HUDEP-2 (cell line): ENCODE data around the gene C1D.

Source experiments
- DNase-seq, 76 experiments: peaks; one replicate each; lab custom pipeline; 2025; ENCODE audit not compliant: unreplicated experiment in 76 of 76; lab: John Stamatoyannopoulos, UW

C1D gene, protein sequence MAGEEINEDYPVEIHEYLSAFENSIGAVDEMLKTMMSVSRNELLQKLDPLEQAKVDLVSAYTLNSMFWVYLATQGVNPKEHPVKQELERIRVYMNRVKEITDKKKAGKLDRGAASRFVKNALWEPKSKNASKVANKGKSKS

DNA sequence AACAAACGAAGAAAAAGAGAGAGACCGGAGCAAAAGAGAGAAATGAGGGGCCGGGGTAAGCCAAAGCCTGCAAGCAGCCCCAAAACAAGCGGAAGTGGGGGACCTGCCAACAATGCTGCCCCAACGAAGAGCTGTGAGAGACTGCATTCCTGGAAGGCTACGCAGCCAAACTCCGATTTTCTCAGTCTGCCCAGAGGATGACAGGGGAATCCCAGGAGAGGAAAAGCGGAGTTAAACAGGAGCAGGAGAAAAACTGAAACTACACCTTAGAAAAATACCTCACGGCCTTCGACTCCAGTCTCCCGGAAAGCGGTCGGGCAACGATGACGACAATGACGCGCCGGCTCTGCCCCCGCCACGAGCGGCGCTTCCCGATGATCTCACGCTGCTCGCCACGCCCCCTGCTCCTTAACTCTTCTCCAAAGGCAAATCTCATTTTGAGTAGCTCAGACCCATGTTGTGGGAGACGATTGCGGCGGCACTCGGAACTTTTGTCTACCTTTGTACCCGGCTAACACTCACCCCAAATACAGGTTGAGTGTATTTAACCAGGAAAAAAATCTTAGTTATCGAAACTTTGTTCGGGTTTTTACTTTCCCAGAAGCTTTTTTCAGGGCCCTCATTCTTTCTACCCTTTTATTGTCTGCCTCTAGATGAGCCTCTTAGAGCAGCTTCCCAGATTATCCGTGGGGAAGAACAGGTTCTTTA lies at the start of gene C1D:
C1D (minus strand) TSS at position 325 of the 708 bp plus-strand sequence. CDS start 15,694 bp downstream, outside the sequence.
- DNase-seq, result peak in 74 of 76 experiments; percentile 43 to 91 (median 82)

DNA sequence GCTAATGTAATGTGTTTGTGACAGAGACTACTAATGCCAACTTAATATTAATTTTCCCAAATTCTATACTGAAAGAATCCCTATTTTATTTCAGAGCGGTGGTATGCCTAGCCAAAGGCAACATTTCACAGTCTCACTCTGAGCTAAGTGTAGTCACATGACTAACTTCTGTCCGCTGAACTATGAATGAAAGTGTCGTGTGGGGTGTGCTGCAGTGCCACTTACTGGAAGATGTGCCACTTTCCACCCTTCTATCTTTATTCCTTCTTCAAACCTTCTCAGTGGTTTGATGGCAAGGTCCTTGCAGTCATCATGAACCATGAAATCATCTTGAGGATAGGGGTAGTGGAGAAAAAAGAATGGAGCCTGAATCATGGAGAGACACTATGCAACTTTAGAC lies 47.3 kb upstream of the C1D start:
- peak in 11 of 76 experiments; percentile 2 to 44 (median 12) for DNase-seq

DNA sequence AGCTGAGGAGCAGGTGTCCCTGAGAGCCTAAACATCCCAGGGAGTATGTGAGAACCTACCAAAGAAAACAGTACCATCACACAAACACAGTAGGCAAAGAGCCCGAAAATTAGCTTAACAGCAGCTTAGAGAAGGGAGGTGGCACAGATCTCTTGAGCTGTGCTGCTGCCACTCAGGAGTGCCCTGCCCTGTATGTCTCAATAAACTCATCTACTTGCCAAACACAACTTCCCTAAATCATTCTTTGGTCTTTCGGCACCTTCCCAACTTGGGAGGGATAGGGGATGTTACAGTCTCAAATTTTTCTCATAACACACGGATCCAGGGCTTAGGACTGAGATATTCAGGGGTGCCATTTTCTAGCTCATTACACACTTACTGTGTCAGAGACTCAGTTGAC lies 45.3 kb upstream of the C1D start:
- no peak for DNase-seq

DNA sequence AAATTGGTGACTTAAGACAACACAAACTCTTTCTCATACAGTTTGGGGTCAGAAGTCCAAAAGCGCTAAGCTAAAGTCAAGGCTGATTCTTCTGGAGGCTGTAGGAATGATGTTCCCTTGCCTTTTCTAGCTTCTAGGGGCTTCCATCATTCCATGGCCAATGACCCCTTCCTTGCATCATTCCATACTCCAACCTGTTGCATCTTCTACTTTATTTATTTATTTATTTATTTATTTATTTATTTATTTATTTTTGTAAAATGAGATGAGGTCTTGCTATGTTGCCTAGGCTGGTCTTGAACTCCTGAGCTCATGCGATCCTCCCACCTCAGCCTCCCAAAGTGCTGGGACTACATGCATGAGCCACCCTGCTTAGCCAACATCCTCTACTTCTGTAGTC lies 44.7 kb upstream of the C1D start:
- DNase-seq, result no peak

DNA sequence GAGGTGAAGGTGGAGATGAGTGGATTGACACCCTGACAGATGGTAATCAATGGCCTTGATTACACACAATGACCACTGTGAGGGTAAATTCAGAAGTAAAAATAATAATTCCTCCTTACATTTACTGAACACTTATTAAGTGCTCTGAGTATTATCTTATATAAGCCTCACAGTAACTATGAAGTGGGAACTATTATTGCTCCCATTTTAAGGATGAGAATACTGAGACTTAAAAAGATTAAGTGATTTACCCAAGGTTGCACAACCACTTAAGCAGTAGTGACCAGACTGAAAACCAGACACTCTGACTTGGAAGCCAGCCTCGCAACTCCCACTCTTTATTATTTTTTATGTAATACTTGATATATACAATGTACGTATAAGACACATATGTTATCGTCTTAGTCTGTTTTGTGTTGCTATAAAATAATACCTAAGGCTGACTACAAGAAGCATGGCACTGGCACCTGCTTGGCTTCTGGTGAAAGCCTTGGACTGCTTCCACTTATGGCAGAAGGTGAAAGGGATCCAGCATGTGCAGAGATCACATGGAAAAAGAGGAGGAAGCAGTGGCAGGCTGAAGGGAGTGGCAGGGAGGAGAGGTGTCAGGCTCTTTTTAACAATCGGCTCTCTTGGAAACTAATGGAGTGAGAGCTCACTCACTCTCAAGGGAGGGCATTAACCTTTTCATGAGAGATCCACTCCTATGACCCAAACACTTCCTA lies 41.5 kb upstream of the C1D start:
- DNase-seq, result no peak

DNA sequence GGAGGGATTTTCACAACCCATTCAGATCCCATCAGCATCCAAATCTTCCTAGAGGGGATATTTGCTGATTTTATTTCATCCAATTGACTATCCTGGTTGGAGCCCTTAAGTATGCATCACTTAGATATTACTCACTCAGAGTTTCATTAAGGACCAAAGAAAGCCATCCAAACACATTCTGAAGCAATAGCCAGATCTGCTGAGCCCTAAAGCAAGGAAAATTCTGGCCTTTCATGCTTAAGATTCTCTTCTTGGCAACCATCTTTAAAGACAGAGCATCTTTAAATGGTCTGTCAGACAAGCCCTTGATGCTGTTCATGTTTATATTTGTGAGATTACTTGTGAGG lies 40.9 kb upstream of the C1D start:
- no peak for DNase-seq

DNA sequence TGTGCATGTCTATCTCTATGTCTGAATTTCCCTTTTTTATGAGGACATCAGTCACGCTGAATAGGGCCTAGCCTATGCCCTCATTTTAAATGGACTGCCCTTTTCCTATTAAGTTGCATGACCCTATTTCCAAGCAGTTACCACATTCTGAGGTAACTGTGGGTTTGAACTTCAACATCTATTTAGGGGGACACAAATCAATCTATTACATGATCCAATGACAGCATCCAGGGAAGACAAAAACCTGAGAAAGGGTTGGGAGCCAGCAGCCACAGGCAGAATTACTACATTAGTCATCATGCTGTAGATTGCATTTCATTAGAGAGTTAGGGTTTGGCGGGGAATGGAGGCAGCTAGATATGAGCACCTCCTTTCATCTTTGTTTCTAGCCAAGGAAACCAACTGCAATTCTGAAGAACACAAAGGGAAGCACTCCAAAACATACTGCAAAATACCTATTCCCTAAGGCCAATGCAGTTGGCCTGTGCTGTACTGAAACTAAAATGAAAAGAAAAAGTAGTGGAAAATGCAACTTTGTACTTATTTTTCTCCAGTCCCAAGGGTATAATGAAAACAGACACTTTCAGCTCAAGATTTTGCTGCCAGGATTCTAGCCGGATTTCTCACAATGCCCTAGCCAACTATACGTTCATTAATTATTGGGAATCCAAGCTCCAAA lies 40.4 kb upstream of the C1D start:
- no peak for DNase-seq

DNA sequence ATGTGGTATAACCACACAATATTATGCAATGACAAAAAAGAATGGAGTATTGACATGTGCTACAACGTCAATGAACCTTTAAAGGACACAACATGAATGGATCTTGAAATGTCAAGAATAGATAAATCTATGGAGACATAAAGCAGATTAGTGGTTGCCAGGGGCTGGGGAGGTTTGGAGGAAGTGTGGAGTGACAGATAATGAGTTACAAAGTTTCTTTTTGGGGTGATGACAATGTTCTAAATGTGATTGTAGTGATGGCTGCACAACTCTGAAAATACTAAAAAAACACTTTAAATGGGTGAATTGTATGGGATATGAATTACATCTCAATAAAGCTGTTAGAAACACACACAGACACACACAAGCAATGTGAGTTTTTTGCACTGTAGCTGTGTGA lies 37.4 kb upstream of the C1D start:
- DNase-seq, result peak in 9 of 76 experiments; percentile 2 to 48 (median 8)

DNA sequence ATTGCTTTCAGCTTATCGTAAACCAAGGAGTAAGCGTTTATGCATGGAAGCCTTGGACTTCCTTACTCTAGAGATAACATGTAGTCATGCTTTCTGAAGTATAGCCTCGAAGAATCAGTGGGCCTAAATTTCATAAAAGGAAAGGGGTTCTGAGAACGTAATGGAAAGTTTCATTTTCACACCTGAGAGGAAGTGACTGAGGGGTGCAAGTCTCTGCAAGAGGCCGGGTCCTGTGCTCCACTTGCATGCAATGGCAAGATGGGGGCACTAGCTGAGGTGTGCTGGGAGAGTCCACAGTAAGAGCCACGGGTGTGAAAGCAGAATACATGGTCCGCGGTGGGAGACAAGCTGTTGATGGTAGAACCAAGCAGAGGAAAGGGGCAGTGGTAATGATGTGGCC lies 36.5 kb upstream of the C1D start:
- DNase-seq, result no peak

DNA sequence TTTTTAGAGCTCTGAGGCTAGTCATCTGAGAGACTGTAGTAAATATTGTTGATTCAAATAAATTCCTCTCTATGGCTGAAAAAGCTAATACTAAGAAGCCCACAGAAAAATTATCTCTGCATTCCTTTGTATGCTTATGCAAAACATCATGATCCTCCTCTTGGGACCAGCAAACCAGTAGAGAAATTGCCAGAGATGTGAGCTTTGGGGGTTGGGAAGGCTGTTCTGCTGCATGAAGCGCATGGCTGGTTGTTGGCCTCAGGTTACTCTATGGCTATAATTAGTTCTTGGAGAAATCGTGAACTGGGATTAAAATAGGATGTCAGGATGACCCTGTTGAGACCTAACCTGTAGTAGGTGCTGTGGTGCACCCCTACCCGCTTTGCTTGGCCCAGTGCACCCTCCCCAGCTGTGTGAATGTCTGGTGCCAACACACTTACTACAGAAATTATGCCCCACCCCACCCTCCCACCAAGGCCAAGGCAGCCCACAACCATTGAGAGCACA lies 35.5 kb upstream of the C1D start:
- DNase-seq, result no peak

DNA sequence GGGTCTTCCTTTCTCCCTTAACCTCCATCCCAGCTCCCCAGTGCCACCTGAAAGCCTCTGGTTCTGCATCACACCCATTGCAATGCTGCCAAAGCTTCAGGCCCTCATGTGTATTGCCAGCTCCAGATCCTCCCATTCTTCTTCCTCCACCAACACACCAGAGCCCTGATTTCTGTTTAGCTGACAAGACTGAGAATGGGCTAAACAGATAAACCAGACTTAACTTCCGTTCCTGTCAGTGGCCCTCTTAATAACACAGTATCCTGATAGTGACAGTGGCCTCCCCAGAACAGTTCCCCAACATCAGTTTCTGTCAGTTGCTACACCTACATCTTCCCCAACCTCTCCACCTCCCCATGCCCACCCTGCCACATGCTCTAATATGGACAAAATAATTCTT lies 31.3 kb upstream of the C1D start:
- DNase-seq, result peak in 2 of 76 experiments; percentile 5 to 17

DNA sequence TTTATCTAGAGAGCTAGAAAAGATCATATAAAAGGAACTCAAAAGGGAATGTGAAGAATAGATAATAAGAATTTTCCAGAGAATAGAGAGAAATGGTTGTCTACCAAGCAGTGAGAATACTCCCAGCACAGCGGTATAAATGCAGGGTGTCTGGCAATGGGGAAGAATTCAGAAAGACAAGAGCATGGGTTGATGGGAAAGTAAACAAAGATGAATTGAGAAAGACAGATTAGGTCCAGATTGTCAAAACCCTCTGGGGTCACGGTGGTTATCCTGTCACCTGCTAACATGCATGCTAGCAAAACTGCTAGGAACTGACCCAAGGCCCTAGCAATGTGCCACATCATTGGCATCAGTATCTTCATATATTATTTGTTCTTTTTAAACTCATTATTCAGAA lies 30.8 kb upstream of the C1D start:
- no peak for DNase-seq

DNA sequence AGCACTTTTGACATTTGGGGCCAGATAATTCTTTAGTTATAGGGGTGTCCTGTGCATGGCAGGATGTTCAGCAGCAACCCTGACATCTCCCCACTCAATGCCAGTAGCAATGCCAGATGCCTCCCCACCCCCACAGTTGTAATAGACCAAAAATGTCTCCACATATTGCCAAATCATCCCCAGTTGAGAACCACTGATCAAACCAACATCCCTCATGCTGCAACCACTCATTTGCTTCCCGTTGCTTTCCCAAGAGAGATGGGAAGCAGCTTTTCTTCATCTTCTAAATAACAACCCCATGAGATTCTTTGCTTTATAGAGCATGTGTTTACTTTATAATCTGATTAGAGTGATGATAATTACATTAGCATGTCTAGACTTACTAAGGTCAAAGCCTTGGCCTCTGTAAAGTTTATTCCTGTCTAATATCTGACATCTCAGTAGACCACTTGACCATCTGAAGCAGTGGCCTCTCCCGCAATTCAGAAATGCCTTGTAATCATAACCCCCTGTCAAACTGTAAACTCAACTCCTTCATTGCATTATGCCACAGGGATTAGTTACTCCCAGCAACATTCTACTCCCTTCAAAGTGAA lies 28.7 kb upstream of the C1D start:
- DNase-seq, result no peak

DNA sequence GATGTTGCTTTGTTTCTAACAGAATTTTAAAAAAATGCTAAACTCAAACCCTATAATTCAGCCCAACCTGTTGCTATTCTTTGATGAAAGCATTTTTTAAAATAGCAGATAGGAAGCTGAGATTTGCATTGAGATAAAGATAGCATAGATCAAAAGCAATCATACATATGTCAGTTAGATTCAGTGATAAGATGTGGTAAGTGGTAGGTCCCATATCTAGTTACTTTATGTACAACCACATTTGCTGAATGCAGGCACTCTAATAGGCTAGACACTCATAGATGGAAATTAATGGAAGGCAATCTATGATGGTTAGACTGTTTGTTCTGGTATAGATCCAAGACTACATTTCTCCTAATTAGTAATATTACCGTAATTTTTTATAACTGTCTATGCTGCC lies 27.2 kb upstream of the C1D start:
- no peak for DNase-seq

DNA sequence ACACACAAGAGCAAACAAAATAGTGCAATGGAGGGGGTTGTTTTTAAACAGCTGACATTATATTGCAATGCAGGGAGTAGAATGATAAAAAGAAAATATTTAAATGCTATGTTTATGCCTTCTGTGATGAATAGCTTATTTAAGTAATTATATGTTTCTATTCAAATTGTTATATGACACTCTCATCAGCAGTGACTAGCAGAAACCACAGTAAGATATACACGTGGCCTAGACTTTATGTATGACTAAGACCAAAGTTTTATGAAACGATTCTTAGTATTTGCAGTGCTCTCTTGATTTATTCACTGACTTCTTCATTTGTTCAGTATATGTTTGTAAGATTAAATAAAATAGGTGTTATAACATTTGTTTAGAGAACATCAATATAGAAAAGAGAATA lies 26.1 kb upstream of the C1D start:
- no peak for DNase-seq

DNA sequence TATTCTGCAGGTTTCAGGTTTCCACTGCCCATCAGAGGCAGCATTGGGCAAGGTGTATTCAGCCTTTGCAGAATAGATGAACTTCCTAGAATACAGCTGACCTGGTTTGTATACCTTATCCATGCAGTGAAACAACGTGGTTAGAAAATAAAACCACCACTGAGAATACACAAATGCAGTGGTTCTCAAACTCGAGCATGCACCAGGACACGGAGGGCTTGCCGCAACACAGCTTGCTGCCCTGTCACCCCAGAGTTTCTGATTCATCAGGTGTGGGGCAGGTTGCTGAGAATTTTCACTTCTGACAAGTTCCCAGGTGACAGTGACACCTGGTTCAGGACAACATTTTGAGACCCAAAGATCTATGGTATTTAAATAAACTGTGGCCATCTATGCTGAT lies 23.4 kb upstream of the C1D start:
- no peak for DNase-seq

DNA sequence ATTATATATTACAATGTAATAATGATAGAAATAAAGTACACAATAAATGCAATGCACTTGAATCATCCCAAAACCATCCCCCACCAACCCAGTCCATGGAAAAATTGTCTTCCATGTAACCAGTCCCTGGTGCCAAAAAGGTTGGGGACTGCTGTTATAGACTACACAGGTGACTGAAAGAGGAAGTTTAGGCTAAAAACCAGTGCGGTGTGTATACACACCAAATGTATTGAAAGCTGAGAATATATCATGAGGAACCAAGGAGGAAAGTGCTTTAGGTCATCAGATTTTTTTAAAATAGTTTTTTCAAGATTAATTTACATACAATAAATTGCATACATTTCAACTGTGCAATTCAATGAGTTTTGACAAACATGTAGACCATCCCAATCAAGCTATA lies 20.5 kb upstream of the C1D start:
- no peak for DNase-seq

DNA sequence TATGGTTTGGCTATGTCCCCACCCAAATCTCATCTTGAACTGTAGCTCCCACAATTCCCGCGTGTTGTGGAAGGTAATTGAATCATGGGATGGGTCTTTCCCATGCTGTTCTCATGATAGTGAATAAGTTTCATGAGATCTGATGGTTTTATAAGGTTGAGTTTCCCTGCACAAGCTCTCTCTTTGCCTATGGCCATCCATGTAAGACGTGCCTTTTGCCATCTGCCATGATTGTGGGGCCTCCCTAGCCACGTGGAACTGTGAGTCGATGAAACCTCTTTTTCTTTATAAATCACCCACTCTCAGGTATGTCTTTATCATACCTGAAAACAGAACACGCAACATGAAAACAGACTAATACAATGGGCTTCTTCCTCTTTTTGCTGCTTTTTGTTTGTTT lies 11.2 kb upstream of the C1D start:
- no peak for DNase-seq

DNA sequence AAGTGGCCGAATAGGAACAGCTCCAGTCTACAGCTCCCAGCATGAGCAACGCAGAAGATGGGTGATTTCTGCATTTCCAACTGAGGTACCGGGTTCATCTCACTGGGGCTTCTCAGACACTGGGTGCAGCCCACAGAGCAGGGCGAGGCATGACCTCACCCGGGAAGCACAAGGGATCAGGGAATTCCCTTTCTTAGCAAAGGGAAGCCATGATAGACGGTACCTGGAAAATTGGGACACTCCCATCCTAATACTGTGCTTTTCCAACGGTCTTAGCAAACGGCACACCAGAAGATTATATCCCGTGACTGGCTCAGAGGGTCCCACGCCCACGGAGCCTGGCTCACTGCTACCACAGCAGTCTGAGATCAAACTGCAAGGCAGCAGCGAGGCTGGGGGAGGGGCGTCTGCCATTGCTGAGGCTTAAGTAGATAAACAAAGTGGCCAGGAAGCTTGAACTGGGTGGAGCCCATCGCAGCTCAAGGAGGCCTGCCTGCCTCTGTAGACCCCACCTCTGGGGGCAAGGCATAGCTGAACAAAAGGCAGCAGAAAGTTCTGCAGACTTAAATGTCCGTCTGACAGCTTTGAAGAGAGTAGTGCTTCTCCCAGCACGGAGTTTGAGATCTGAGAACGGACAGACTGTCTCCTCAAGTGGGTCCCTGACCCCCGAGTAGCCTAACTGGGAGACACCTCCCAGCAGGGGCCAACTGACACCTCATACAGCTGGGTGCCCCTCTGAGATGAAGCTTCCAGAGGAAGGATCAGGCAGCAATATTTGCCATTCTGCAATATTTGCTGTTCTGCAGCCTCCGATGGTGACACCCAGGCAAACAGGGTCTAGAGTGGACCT lies 1.2 kb upstream of the C1D start:
- peak in 45 of 76 experiments; percentile 4 to 62 (median 23) for DNase-seq

DNA sequence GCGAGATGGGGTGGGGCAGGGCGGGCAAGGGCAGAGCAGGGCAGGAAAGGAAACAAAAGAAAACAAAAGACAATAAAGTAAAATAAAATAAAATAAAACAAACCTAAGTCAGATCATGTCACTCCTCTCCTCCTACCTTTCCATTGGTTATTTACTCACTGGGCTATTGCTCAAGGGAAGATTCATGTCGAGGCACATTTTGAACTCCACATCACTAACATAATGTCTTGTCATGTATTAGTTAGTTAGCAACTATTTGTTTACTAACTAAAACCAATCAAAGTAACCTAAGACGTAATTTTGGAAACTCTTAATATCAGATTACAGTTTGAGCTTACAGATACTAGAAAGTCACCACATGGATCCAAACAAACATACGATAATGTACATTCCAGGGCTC lies 2.2 kb downstream of the C1D start:
- no peak for DNase-seq
